H9 (cell line): Measurements from ENCODE around the gene SPATA19. TPM values are rescaled to one million over a fixed set of nuclear protein-coding genes. Genes with fewer than 3 reads are reported as not detected.

ENCODE experiments used
- DNase-seq: peaks from one replicate; pipeline ENCODE4 v3.0.0-alpha.2; 2017
- H2AFZ ChIP-seq: one replicate; pipeline ENCODE4 v1.6.1; 2013; ENCODE audit warnings: mild to moderate bottlenecking, low read length, control low read depth, moderate library complexity
- H2AK5ac ChIP-seq: 2 replicates; pipeline ENCODE4 v1.6.1; 2013; ENCODE audit warnings: low read length, control low read depth, mixed read lengths; ENCODE audit not compliant: insufficient read length
- H2BK120ac ChIP-seq: one replicate; pipeline ENCODE4 v1.6.1; 2013; ENCODE audit warnings: low read depth, mild to moderate bottlenecking, low read length, control low read depth, inconsistent platforms; ENCODE audit not compliant: poor library complexity, severe bottlenecking
- H2BK12ac ChIP-seq: 2 replicates; pipeline ENCODE4 v1.6.1; 2013; ENCODE audit warnings: low read length, control low read depth, mixed read lengths, low read depth; ENCODE audit not compliant: insufficient read length
- H2BK15ac ChIP-seq: 2 replicates; pipeline ENCODE4 v1.6.1; 2013; ENCODE audit warnings: low read depth, low read length, control low read depth
- H2BK20ac ChIP-seq: one replicate; pipeline ENCODE4 v1.6.1; 2013; ENCODE audit warnings: low read depth, mild to moderate bottlenecking, low read length, control low read depth, inconsistent platforms; ENCODE audit not compliant: poor library complexity, severe bottlenecking
- H2BK5ac ChIP-seq: 2 replicates; pipeline ENCODE4 v1.6.1; 2013; ENCODE audit warnings: low read length, control low read depth, mixed read lengths; ENCODE audit not compliant: insufficient read length
- H3K14ac ChIP-seq: 2 replicates; pipeline ENCODE4 v1.6.1; 2013; ENCODE audit warnings: low read length, control low read depth; ENCODE audit not compliant: insufficient read depth
- H3K18ac ChIP-seq: 2 replicates; pipeline ENCODE4 v1.6.1; 2013; ENCODE audit warnings: low read depth, mild to moderate bottlenecking, mixed read lengths, low read length, control low read depth; ENCODE audit not compliant: insufficient read length
- H3K23ac ChIP-seq: 2 replicates; pipeline ENCODE4 v1.6.1; 2013; ENCODE audit warnings: low read length, control low read depth, mixed read lengths, low read depth; ENCODE audit not compliant: insufficient read length
- H3K23me2 ChIP-seq: 2 replicates; pipeline ENCODE4 v1.6.1; 2013; ENCODE audit warnings: low read depth, mild to moderate bottlenecking, mixed read lengths, low read length, control low read depth; ENCODE audit not compliant: insufficient read length, poor library complexity, severe bottlenecking
- H3K27ac ChIP-seq: 2 replicates; pipeline ENCODE4 v1.5.1; 2013; ENCODE audit warnings: low read length, control low read depth, mixed read lengths, low read depth; ENCODE audit not compliant: insufficient read length
- H3K27me3 ChIP-seq: 2 replicates; pipeline ENCODE4 v1.6.1; 2013; ENCODE audit warnings: low read length, control low read depth, inconsistent platforms; ENCODE audit not compliant: insufficient read depth
- H3K4ac ChIP-seq: 2 replicates; pipeline ENCODE4 v1.6.1; 2013; ENCODE audit warnings: low read depth, mild to moderate bottlenecking, control low read depth, inconsistent platforms, low read length, moderate library complexity
- H3K4me1 ChIP-seq: 2 replicates; pipeline ENCODE4 v1.6.1; 2013; ENCODE audit warnings: low read length, control low read depth, inconsistent platforms; ENCODE audit not compliant: insufficient read depth
- H3K4me2 ChIP-seq: 2 replicates; pipeline ENCODE4 v1.6.1; 2013; ENCODE audit warnings: low read length, control low read depth, mixed read lengths; ENCODE audit not compliant: insufficient read length, insufficient read depth
- H3K56ac ChIP-seq: 2 replicates; pipeline ENCODE4 v1.6.1; 2013; ENCODE audit warnings: low read depth, mild to moderate bottlenecking, mixed read lengths, low read length, control low read depth; ENCODE audit not compliant: insufficient read length
- H3K79me1 ChIP-seq: 2 replicates; pipeline ENCODE4 v1.6.1; 2013; ENCODE audit warnings: low read depth, mild to moderate bottlenecking, moderate library complexity, low read length, control low read depth, inconsistent platforms; ENCODE audit not compliant: insufficient read depth, poor library complexity, severe bottlenecking
- H3K79me2 ChIP-seq: 2 replicates; pipeline ENCODE4 v1.6.1; 2013; ENCODE audit warnings: low read length, control low read depth, inconsistent platforms; ENCODE audit not compliant: insufficient read depth
- H3K9ac ChIP-seq: 2 replicates; pipeline ENCODE4 v1.6.1; 2013; ENCODE audit warnings: low read length, control low read depth, mixed read lengths; ENCODE audit not compliant: insufficient read length; ENCODE audit errors: extremely low read depth
- H3K9me3 ChIP-seq: one replicate; pipeline ENCODE4 v1.6.1; 2013; ENCODE audit warnings: low read depth, low read length, inconsistent platforms; ENCODE audit not compliant: control insufficient read depth
- H3T11ph ChIP-seq: one replicate; pipeline ENCODE4 v1.6.1; 2013; ENCODE audit warnings: mild to moderate bottlenecking, low read length, control low read depth, inconsistent platforms
- H4K20me1 ChIP-seq: one replicate; pipeline ENCODE4 v1.6.1; 2013; ENCODE audit not compliant: control insufficient read depth, insufficient read length, insufficient read depth
- H4K5ac ChIP-seq: 2 replicates; pipeline ENCODE4 v1.6.1; 2013; ENCODE audit warnings: low read depth, mild to moderate bottlenecking, mixed read lengths, low read length, control low read depth; ENCODE audit not compliant: insufficient read length
- H4K8ac ChIP-seq: replicated peaks from 2 replicates; pipeline ENCODE4 v1.6.1; 2013; ENCODE audit warnings: low read length, control low read depth, mixed read lengths, low read depth; ENCODE audit not compliant: insufficient read length
- H4K91ac ChIP-seq: 2 replicates; pipeline ENCODE4 v1.6.1; 2013; ENCODE audit warnings: low read depth, mild to moderate bottlenecking, moderate library complexity, mixed read lengths, low read length, control low read depth; ENCODE audit not compliant: insufficient read length
- H3K27ac Mint-ChIP-seq, 3 experiments: 2 replicates in 2 of 3; 3 replicates in 1 of 3; pipeline ENCODE4 v1.8.0; 2020 to 2021; ENCODE audit warnings: mixed read lengths in 3 of 3, mild to moderate bottlenecking in 1 of 3, moderate library complexity in 1 of 3
- H3K27me3 Mint-ChIP-seq: 2 replicates; pipeline ENCODE4 v1.8.0; 2021; ENCODE audit warnings: low read depth, mild to moderate bottlenecking, moderate library complexity, mixed read lengths
- H3K36me3 Mint-ChIP-seq, 3 experiments: 2 replicates in 2 of 3; 3 replicates in 1 of 3; pipeline ENCODE4 v1.8.0; 2020 to 2021; ENCODE audit warnings: low read depth in 3 of 3, mixed read lengths in 3 of 3; ENCODE audit not compliant: insufficient read depth in 1 of 3
- H3K4me1 Mint-ChIP-seq, 2 experiments: 2 replicates each; pipeline ENCODE4 v1.8.0; 2020; ENCODE audit warnings: mixed read lengths in 2 of 2
- H3K4me3 Mint-ChIP-seq, 2 experiments: 2 replicates in 1 of 2; 3 replicates in 1 of 2; pipeline ENCODE4 v1.8.0; 2020 to 2021; ENCODE audit warnings: mild to moderate bottlenecking in 2 of 2, mixed read lengths in 2 of 2, moderate library complexity in 1 of 2
- H3K9me3 Mint-ChIP-seq, 2 experiments: 2 replicates in 1 of 2; 3 replicates in 1 of 2; pipeline ENCODE4 v1.8.0; 2020; ENCODE audit warnings: mild to moderate bottlenecking in 2 of 2, mixed read lengths in 2 of 2, moderate library complexity in 1 of 2
- WGBS: extraction: QIAGEN DNeasy Blood & Tissue Kit; methylation state at CpG from one replicate; pipeline ENCODE4 v1.1.7; 2013; ENCODE audit warnings: missing lambda C conversion rate, low lambda C conversion rate, mixed read lengths; ENCODE audit not compliant: insufficient read length; ENCODE audit errors: extremely low coverage; 5-methylcytosine and 5-hydroxymethylcytosine counted together
- total RNA-seq: library from RNA; stranded (reverse); gene quantifications from 2 replicates; pipeline ENCODE4 v1.2.1, GENCODE V29; 2021
- TF ChIP-seq, protein P1 (sequence below): fragments of 200-600 bp; sonication (generic); conservative IDR thresholded peaks from 3 replicates; pipeline ENCODE4 v1.8.0; 2021; ENCODE audit warnings: antibody characterized with exemption, mild to moderate bottlenecking

Gene SPATA19
- total RNA-seq, 1 experiment from 2014 or later, result not detected

DNA sequence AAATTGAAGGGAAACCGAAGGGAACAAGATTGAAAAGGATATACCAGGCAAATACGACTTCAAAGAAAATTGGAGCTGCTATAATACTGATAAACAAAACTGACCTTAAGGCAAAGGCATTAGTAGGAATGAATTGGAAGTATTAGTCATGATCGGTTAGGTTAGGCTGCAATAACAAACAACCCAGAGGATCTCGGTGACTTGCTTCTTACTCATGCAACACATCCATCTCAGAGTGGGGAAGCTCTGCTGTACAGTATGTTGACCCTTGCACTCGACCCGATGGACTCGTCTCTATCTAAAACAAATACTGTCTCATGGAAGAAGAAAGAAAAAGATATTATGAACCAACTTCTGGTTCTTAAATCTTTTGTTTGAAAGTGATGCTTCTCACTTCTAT is 42.3 kb downstream of the SPATA19 start:
- H3K36me3 Mint-ChIP-seq, result no peaks in the 10 kb centered on the region
- TF ChIP-seq, protein P1, sequence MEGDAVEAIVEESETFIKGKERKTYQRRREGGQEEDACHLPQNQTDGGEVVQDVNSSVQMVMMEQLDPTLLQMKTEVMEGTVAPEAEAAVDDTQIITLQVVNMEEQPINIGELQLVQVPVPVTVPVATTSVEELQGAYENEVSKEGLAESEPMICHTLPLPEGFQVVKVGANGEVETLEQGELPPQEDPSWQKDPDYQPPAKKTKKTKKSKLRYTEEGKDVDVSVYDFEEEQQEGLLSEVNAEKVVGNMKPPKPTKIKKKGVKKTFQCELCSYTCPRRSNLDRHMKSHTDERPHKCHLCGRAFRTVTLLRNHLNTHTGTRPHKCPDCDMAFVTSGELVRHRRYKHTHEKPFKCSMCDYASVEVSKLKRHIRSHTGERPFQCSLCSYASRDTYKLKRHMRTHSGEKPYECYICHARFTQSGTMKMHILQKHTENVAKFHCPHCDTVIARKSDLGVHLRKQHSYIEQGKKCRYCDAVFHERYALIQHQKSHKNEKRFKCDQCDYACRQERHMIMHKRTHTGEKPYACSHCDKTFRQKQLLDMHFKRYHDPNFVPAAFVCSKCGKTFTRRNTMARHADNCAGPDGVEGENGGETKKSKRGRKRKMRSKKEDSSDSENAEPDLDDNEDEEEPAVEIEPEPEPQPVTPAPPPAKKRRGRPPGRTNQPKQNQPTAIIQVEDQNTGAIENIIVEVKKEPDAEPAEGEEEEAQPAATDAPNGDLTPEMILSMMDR, result no peak
- no peaks in the 10 kb centered on the region; a peak in 2 of 5 replicates for H3K9me3 Mint-ChIP-seq
- no peak overlapping the region for H3K4me2 ChIP-seq
- peaks cover 1 to 2% of the 10 kb centered on the region in 2 experiments; a peak in 1 of 4 replicates for H3K4me1 Mint-ChIP-seq
- H2BK120ac ChIP-seq, result no peak overlapping the region
- H3K79me2 ChIP-seq, result no peaks in the 10 kb centered on the region
- no peak overlapping the region for H3T11ph ChIP-seq
- no peak overlapping the region for H2AK5ac ChIP-seq
- H4K8ac ChIP-seq, result no peak overlapping the region
- no peak overlapping the region for H2BK20ac ChIP-seq
- H3K27me3 Mint-ChIP-seq, result peaks cover 2% of the 10 kb centered on the region; the same call in 1 of the 2 replicates
- H3K9me3 ChIP-seq, result no peaks in the 10 kb centered on the region
- no peak overlapping the region for H3K9ac ChIP-seq
- H4K91ac ChIP-seq, result no peak overlapping the region
- H3K56ac ChIP-seq, result no peak overlapping the region
- no peak overlapping the region for H2BK12ac ChIP-seq
- DNase-seq, result no peak
- H4K20me1 ChIP-seq, result no peaks in the 10 kb centered on the region
- no CpG with 5 or more reads among the region's 7 CpGs for WGBS
- H3K4me1 ChIP-seq, result no peaks in the 10 kb centered on the region
- H3K4me3 Mint-ChIP-seq, result no peak overlapping the region
- no peak overlapping the region for H2BK15ac ChIP-seq
- no peak overlapping the region for H3K27ac Mint-ChIP-seq
- no peak overlapping the region for H2AFZ ChIP-seq
- no peaks in the 10 kb centered on the region for H3K23me2 ChIP-seq
- no peaks in the 10 kb centered on the region for H3K27me3 ChIP-seq
- H3K23ac ChIP-seq, result no peak overlapping the region
- H2BK5ac ChIP-seq, result no peak overlapping the region
- no peak overlapping the region for H3K18ac ChIP-seq
- no peak overlapping the region for H3K4ac ChIP-seq
- H3K79me1 ChIP-seq, result no peaks in the 10 kb centered on the region
- no peak overlapping the region for H3K14ac ChIP-seq
- H4K5ac ChIP-seq, result no peak overlapping the region
- H3K27ac ChIP-seq, result no peak overlapping the region
